Motor neuron (in vitro differentiated cells): Measurements from ENCODE around the gene TMEM178B. TPM values are rescaled to one million over a fixed set of nuclear protein-coding genes. Genes with fewer than 3 reads are reported as not detected.
"Not testable (repeated sequence)": the region's sequence is repeated elsewhere in the genome, so short reads cannot be mapped to it uniquely, and the experiment has no call there.

Experiments used
- ATAC-seq, 8 experiments: fragments of 200-7000 bp; cut with Tn5 transposase; replicated peaks in 6 of 8; 2 replicates each; pipeline ENCODE4 v1.8.0; 2021; ENCODE audit warnings: mild to moderate bottlenecking in 8 of 8, moderate library complexity in 8 of 8
- H3K27ac ChIP-seq, 2 donors: fragments of 250-450 bp; sonication (Bioruptor Pico); 2 replicates each; pipeline ENCODE4 v1.9.0; 2021; ENCODE audit warnings: antibody characterized with exemption in 2 of 2, mild to moderate bottlenecking in 2 of 2, moderate library complexity in 1 of 2
- H3K4me1 ChIP-seq, 2 donors: fragments of 250-450 bp; sonication (Bioruptor Pico); replicated peaks in 1 of 2; 2 replicates each; pipeline ENCODE4 v1.6.1; 2021; ENCODE audit warnings: antibody characterized with exemption in 2 of 2, mild to moderate bottlenecking in 2 of 2, moderate library complexity in 1 of 2
- H3K4me3 ChIP-seq, 5 donors: fragments of 250-450 bp; sonication (Bioruptor Pico); 2 replicates each; pipeline ENCODE4 v1.9.0; 2021; ENCODE audit warnings: antibody characterized with exemption in 5 of 5, mild to moderate bottlenecking in 5 of 5, moderate library complexity in 4 of 5
- WGBS, 10 experiments: fragments of 450-650 bp; shearing (Covaris generic); methylation state at CpG; one replicate each; pipeline ENCODE4 v1.0.0; 2022; 5-methylcytosine and 5-hydroxymethylcytosine counted together
- in situ Hi-C, 9 experiments: fragments of 400-800 bp; cut with MboI; loops; one replicate each; pipeline ENCODE4 v1.15.0; 2021; ENCODE audit warnings: low sequenced_read_pairs in 9 of 9, low pct_unique_long_range_greater_than_20kb in 2 of 9; ENCODE audit not compliant: unreplicated experiment in 9 of 9
- total RNA-seq, 8 experiments: library from RNA; unstranded; fragments of 300-600 nt; gene quantifications; 2 replicates each; pipeline versions ENCODE4 v1.2.3 to v1.2.4, GENCODE V29; 2022

Gene TMEM178B
- total RNA-seq, 8 experiments from 2014 or later: 0.56 to 29.8 (median 17.1) TPM

GRCh38 chr7:141178486-141179135, 104.7 kb downstream of the TMEM178B start:
- WGBS, 10 experiments: 13 to 100% (median 84%) methylated on average over 1 to 8 of the region's 8 CpGs
- Histone ChIP-seq H3K4me3 (no peak overlapping the region), H3K4me1 (peaks cover 0 to 24% of the 10 kb centered on the region in 2 donors), H3K27ac (no peak overlapping the region)
- in situ Hi-C loops: no loop called here
- no peak for ATAC-seq

DNA sequence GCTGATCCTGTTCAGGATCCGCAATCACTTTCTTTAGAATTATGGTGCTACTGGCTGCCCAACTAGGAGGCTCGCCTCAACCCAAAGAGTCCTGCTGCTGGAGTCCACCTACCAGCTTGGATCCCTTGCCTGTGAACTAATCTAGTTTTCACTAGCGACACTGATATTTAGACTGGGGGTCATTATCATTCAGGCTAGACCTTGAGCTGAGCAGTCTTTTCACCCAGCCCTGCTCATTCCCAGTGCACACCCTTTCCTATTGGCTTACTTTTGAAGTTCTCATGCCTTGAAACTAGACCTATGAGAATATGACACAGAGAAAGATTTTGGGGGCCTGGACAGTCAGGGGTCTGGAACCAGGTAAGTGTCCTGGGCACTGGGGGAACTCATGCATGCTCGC, 107.9 kb downstream of the TMEM178B start:
- Histone ChIP-seq H3K4me3 (no peak overlapping the region), H3K4me1 (peaks cover 0 to 24% of the 10 kb centered on the region in 2 donors), H3K27ac (no peak overlapping the region)
- in situ Hi-C loops: no loop called here
- 90 to 100% (median 100%) methylated on average over 1 to 3 of the region's 4 CpGs; no CpG with 5 or more reads in 5 of the 10 experiments for WGBS, 10 experiments
- ATAC-seq: no peak

DNA sequence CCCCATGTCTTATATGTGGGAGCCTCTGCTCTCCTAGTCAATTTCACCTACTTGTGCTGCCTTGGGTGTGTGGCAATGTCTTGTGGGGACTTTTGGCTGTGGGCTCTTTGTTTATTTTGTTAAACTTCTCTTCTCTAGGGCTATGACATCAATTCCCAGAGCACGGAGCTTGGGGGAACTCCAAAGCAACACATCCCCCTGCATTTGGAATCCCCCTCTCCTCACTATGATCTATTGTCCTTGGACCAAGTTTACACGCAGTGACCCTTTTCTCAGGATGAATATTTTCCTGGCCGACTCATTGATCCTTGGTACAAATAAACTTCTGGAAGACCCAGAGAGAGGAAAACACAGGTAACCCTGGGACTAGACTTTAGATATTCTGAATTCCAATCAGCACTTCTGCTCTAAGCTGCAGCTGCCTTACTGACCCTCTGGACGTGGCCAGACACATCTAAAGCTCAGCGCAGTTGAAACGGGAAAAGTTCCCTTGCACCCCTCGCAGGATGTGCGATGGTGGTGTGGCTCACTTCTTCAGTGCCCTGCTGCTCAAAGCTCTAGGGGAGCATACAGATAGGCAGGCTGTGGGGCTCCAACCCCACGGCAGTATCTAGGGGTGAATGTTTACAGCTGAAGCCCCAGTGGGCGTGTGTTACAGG, 110.8 kb downstream of the TMEM178B start:
- ATAC-seq: no peak
- WGBS, 10 experiments: 0 to 100% (median 67%) methylated on average over 1 to 8 of the region's 10 CpGs; no CpG with 5 or more reads in 1 of the 10 experiments
- Histone ChIP-seq H3K27ac (no peak overlapping the region), H3K4me1 (peaks cover 0 to 8% of the 10 kb centered on the region in 2 donors), H3K4me3 (no peak overlapping the region)
- in situ Hi-C loops: no loop called here

GRCh38 chr7:141185369-141185967, 111.6 kb downstream of the TMEM178B start:
- peaks cover 0 to 2% of the 10 kb centered on the region in 2 donors for H3K4me1 ChIP-seq
- no peak overlapping the region for H3K27ac ChIP-seq
- H3K4me3 ChIP-seq: no peak overlapping the region
- 24 to 92% (median 79%) methylated on average over 1 to 7 of the region's 14 CpGs; no CpG with 5 or more reads in 4 of the 10 experiments for WGBS, 10 experiments
- in situ Hi-C loops: no loop called here
- ATAC-seq: no peak

GRCh38 chr7:141189231-141189630, 115.4 kb downstream of the TMEM178B start:
- in situ Hi-C loops: no loop called here
- H3K4me1 ChIP-seq: peaks cover 0 to 12% of the 10 kb centered on the region in 2 donors
- no peak for ATAC-seq
- 4 to 94% (median 80%) methylated on average over 1 to 4 of the region's 4 CpGs; no CpG with 5 or more reads in 3 of the 10 experiments for WGBS, 10 experiments
- H3K4me3 ChIP-seq: no peak overlapping the region
- H3K27ac ChIP-seq: no peak overlapping the region

GRCh38 chr7:141190495-141190894, 116.6 kb downstream of the TMEM178B start:
- WGBS, 10 experiments: 7 to 98% (median 62%) methylated on average over 1 to 5 of the region's 5 CpGs; no CpG with 5 or more reads in 1 of the 10 experiments
- Histone ChIP-seq H3K4me1 (peaks cover 0 to 12% of the 10 kb centered on the region in 2 donors), H3K27ac (no peak overlapping the region), H3K4me3 (no peak overlapping the region)
- ATAC-seq: no peak
- in situ Hi-C loops: no loop called here

DNA sequence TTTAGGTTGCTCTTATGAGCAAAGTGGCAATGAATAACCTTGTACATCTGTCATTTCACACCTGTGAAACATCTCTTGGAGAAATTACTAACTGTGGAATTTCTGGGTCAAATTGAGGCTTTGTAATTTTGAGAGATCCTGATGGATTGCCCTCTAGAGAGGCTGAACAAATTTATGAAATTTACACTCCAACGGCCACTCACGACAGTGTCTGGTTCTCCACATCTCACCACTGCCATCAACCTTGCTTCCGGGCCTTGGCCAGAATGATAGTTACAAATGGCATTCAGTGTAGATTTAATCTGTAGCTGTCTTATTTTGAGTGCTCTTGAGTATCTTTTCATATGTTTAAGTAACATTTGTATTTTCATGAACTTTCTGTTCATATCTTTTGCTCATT, 117.4 kb downstream of the TMEM178B start:
- no peak overlapping the region for H3K4me3 ChIP-seq
- H3K27ac ChIP-seq: peak overlapping the region in 1 of 2 donors; percentile 57
- H3K4me1 ChIP-seq: peaks cover 0 to 12% of the 10 kb centered on the region in 2 donors
- in situ Hi-C loops: no loop called here
- ATAC-seq: peak in 3 of 8 experiments; percentile 37 to 61 (median 59)
- WGBS, 10 experiments: 30 to 90% (median 70%) methylated on average over 1 to 3 of the region's 3 CpGs; no CpG with 5 or more reads in 1 of the 10 experiments

GRCh38 chr7:141193066-141193465, 119.2 kb downstream of the TMEM178B start:
- H3K4me3 ChIP-seq: no peak overlapping the region
- no peak for ATAC-seq
- WGBS, 10 experiments: 0 to 100% (median 78%) methylated on average over 1 to 4 of the region's 4 CpGs; no CpG with 5 or more reads in 1 of the 10 experiments
- H3K4me1 ChIP-seq: peaks cover 3 to 18% of the 10 kb centered on the region in 2 donors
- no peak overlapping the region for H3K27ac ChIP-seq
- in situ Hi-C loops: no loop called here

GRCh38 chr7:141195722-141196121, 121.9 kb downstream of the TMEM178B start:
- ATAC-seq, H3K27ac ChIP-seq, in situ Hi-C loops, H3K4me3 ChIP-seq: not testable (repeated sequence)
- H3K4me1 ChIP-seq: peaks cover 17 to 31% of the 10 kb centered on the region in 2 donors
- 8 to 100% (median 59%) methylated on average over 1 to 2 of the region's 4 CpGs; no CpG with 5 or more reads in 2 of the 10 experiments for WGBS, 10 experiments

DNA sequence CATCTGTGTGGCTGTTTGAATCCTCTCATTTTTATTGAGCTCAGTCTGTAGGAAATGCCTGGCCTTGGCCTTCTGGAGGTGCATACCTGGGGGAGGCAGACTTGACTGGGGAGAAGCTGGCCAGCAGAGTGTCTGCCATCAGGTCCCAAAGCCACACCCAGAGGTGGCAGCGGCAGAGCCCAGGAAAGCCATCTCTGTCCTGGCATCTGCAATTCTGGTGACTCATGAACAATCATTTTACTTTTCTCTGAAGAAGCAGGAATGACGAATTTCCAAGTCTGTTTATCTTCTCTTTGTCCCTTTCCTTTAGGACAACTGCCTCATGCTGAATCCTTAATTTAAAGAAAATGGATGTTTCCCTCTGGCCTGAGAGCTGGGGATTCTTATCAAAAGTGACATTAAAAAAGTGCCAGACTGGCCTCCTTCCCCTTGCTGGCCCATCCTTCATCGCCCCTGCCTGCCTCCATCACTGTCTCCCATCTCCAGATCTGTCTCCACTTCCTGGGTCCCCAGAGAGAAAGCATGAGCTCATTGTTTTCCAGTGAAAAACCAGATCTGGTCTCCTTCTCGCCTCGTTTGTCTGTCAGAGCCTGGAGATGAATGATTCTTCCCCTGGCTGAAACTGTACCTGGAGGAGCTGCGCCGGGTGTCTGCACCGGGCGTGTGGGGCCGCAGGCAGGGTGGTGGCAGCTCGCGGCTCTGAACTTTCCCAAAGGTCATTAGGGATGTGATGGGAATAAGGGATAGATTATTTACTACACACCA, 124.5 kb downstream of the TMEM178B start:
- H3K4me3 ChIP-seq: peak overlapping the region in 1 of 5 donors; percentile 10
- ATAC-seq: peak in 6 of 8 experiments; percentile 23 to 95 (median 92)
- H3K27ac ChIP-seq: peak overlapping the region; percentile 52 to 76
- peaks cover 24 to 35% of the 10 kb centered on the region in 2 donors for H3K4me1 ChIP-seq
- 0 to 100% (median 24%) methylated on average over 1 to 10 of the region's 12 CpGs; no CpG with 5 or more reads in 2 of the 10 experiments for WGBS, 10 experiments
- in situ Hi-C loops: no loop called here

DNA sequence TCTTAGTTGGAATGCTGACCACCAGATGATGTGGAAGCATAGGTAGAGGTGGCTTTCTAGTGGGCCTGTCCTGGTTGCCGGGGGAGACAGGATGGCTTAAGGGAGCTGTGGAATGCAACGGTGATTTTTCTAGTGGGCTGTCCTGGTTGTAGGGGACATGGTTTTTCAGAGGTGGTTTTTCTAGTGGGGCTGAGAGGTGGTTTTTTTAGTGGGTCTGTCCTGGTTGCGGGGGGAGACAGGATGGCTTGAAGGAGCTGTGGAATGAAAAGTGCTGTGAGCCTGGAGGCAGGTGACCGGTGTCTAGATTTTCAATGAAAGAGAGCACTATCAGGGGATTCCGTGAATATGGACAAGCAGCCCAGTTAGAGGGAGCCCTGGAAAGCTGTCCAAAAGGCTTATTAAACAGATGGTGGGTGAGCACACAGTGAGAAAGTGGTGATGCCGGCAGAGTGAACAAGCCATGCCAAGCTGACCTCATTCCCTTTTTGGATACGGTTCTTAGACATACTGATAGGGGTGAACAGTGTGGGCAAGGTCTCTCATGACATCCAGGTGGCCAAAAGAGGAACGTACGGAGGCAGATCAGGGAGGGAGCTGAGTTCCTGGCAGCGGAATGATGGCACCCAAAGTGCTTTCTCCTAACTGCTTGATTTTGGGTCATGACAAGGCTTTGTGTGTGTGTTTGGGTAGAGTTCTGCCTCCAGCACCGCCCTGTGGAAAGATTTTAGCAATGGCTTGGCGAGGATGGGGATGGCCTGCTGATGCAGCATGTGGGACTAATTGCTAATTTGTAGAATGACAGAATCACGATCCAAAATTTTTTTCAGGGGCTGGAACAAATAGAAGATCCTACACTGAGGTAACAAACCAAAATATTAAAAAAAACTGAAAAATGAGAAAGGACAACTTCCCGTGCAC, 126.6 kb downstream of the TMEM178B start:
- in situ Hi-C loops: no loop called here
- WGBS, 10 experiments: 5 to 96% (median 87%) methylated on average over 2 to 9 of the region's 14 CpGs; no CpG with 5 or more reads in 1 of the 10 experiments
- H3K4me1 ChIP-seq: peaks cover 34 to 41% of the 10 kb centered on the region in 2 donors
- H3K4me3 ChIP-seq: no peak overlapping the region
- no peak for ATAC-seq
- H3K27ac ChIP-seq: no peak overlapping the region
